22Rv1 (cell line): Measurements from ENCODE around the gene RAB11FIP2.

Experiments
- H3K27ac ChIP-seq: fragments of 450-650 bp; 2 replicates; pipeline ENCODE4 v1.5.1; 2017
- ZFX ChIP-seq: fragments of 450-650 bp; IDR thresholded peaks from 2 replicates; pipeline ENCODE4 v1.6.1; 2017; ENCODE audit warnings: antibody characterized with exemption, borderline replicate concordance
- TF ChIP-seq, protein P1 (sequence below): fragments of 450-650 bp; IDR thresholded peaks from 2 replicates; pipeline ENCODE4 v1.5.1; 2017; ENCODE audit warnings: mild to moderate bottlenecking

RAB11FIP2 gene

DNA sequence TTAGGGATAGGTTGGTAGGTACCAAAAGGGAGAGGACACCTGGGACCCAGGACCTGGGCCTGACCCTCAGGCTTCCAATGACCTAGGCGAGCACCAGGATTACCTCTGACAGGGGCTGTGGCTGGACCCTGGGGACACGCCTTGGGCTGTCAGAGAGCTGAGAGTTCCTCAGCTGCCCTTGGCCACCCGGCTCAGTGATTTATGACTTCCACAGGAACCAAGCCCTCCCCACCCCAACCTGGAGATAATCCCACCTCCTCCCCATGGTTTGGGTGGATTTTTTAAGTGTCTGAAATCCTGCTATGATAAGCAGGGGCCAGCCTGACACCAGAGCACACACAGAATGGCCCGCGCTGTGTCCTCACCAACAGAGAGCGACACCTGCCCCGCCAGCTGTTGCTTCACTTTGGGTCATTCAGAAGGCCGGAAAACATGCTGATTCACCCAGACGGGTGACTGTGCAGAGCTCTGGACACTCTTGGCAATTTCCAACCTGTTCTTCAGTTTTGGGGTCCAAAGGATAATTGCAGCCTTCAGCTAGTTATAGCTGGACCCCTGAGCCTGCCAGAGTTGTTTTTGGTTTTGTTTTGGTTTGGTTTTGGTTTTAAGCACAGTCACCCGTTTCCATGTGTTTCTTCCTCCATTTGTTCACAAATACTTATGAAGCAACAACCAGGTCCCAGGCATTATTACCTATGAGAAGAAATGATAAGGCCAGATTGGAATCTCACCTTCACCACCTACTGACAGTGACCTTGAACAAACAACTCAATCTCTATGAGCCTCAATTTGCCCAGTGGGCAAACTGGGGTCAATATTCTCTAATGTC is 78.2 kb downstream of the RAB11FIP2 start:
- H3K27ac ChIP-seq = no peak overlapping the region
- no peak for TF ChIP-seq ZFX
- TF ChIP-seq, protein P1, sequence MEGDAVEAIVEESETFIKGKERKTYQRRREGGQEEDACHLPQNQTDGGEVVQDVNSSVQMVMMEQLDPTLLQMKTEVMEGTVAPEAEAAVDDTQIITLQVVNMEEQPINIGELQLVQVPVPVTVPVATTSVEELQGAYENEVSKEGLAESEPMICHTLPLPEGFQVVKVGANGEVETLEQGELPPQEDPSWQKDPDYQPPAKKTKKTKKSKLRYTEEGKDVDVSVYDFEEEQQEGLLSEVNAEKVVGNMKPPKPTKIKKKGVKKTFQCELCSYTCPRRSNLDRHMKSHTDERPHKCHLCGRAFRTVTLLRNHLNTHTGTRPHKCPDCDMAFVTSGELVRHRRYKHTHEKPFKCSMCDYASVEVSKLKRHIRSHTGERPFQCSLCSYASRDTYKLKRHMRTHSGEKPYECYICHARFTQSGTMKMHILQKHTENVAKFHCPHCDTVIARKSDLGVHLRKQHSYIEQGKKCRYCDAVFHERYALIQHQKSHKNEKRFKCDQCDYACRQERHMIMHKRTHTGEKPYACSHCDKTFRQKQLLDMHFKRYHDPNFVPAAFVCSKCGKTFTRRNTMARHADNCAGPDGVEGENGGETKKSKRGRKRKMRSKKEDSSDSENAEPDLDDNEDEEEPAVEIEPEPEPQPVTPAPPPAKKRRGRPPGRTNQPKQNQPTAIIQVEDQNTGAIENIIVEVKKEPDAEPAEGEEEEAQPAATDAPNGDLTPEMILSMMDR = no peak

DNA sequence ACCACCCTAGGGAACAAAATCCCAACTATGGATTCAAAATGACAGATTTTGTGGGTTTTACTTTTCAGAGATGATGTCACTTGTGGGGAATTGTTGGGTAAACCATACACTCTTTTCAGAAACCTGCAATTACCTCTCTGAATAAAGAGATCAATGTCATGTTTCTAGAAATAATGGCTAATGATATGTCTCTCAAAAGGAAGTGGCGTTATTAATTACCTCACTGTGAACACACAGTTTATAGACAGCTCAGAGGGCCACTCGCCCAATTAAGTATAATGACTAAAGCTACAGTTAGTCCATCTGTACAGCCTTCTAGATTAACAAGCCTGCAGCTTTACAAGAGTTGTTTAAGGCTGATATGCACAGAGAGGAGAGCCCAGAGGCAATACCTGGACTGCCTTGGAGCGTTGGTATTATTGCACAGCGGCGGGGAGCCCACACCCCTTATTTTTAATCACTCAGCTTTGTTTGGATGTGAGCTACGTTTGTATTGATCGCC is 79.5 kb downstream of the RAB11FIP2 start:
- TF ChIP-seq, protein P1 = no peak
- TF ChIP-seq ZFX = no peak
- no peak overlapping the region for H3K27ac ChIP-seq

DNA sequence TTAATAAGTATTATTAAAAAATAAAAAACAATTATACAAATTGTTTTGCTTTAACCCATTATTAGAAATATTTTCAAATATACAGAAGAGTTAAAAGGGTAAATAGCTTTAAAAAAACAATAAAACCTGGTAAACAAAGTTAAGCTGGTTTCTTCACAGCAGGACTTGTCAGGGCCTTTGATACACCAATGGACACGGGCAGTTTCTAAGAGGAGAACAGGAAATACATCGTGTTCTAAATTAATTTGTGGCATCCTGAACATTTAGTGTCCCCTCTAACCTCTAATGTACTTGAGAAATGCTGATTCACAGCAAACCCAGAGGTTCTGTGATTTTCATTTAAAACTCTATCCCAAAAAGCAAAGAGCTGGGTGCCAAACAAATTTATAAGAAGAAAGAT is 80.8 kb downstream of the RAB11FIP2 start:
- no peak overlapping the region for H3K27ac ChIP-seq
- no peak for TF ChIP-seq ZFX
- TF ChIP-seq, protein P1 = no peak

DNA sequence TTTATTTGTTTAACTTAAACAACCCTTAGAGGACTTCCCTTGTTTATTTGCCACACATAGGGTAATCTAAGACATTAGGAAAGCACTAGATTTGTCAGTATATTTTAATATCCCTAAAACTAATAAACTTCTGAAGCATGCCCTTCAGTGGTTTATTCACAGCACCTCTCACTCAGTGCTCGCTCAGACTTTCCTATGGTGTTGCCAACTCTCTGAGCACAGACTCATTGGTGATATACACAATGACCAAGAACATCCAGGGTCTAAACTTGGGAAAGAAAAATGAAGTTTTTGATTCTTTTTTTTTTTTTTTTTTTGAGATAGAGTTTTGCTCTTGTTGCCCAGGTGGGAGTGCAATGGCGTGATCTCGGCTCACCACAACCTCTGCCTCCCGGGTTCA is 82.2 kb downstream of the RAB11FIP2 start:
- no peak overlapping the region for H3K27ac ChIP-seq
- TF ChIP-seq, protein P1 = no peak
- TF ChIP-seq ZFX = no peak

DNA sequence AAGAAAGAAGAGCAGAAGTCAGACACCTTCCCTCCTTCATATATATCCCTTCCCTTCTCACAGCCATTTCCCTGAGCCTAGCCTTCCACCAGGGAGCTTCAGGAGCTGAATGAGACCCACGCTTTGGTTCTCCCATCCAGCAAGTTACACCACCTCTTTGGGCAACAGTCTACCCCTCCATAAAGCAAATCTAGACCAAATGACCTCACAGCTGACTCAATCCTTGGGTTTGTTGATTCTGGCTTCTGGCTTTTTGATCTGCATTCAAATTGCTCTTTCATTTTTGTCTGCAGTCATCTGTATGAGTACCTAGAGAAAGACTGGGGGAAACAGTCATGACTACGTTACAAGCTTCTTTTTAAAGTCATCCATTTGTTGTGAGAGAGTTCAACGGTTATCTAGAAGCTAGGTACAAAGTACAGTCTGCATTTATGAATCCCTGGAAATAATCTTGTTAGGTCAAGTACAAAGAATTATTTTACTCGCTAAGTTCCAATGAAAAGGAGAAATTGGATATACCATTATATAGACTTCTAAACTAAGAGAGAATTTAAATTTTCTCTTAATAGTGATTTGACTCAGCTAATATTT is 86.3 kb downstream of the RAB11FIP2 start:
- TF ChIP-seq, protein P1 = no peak
- no peak for TF ChIP-seq ZFX

DNA sequence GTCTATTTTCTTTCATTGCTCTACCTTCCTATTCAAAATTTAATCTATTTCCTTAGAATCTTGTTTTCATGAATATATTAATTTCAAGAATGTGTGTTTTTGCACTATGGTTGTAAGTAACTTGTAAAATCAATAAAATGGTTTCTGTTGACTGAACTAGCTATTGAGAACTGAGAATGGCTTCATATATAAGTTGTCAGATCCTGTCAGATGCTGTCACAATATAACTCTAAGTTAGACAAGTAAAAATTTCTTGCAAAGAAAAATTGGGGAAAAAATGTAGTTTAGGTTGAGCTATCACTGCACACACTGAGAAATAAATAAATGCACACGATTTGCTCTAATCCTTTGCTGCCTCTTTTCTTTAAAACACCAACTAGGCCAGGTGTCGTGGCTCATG is 89.8 kb downstream of the RAB11FIP2 start:
- TF ChIP-seq ZFX = no peak
- TF ChIP-seq, protein P1 = no peak
- H3K27ac ChIP-seq = no peak overlapping the region

More for the DNA sequence above, 86.3 kb downstream of the RAB11FIP2 start:
- H3K27ac ChIP-seq = no peak overlapping the region

DNA sequence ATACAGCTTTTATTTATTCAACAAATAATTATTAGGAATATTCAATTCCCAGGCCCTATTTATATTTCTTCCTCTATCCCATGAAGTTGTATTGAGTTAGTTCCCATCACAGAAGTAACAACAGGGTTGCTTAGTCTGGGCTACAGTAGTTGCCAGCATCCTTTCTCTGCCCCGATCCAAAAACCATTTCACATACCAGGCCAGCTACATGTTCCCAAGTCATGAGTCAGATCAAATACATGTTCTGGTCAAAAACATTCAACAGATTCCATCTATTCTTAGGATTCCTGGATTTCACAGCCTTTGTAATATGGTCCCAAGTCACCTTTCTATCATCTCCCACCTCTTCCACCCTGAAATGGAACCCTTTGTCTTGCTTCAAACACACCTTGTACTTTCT is 91.6 kb downstream of the RAB11FIP2 start:
- H3K27ac ChIP-seq = no peak overlapping the region
- TF ChIP-seq, protein P1 = no peak
- TF ChIP-seq ZFX = no peak
